PC-3 (cell line): ENCODE data around the gene RAB6B.

Source experiments
- CTCF ChIP-seq: fragments of 300-600 bp; sonication (generic); conservative IDR thresholded peaks from 2 replicates; pipeline ENCODE4 v1.5.1; 2017; ENCODE audit warnings: antibody characterized with exemption, low read depth, mild to moderate bottlenecking, low read length
- EZH2 ChIP-seq: fragments of 300-600 bp; sonication (generic); IDR thresholded peaks from one replicate; pipeline ENCODE4 v1.6.1; 2017; ENCODE audit warnings: antibody characterized with exemption, mild to moderate bottlenecking, low read length; ENCODE audit not compliant: unreplicated experiment
- EZH2phosphoT487 ChIP-seq: fragments of 300-600 bp; sonication (generic); IDR thresholded peaks from 2 replicates; pipeline ENCODE4 v1.6.1; 2018; ENCODE audit warnings: mild to moderate bottlenecking, antibody characterized with exemption, low read length, borderline replicate concordance

- TF ChIP-seq EZH2, result no peak
- TF ChIP-seq CTCF, result no peak
- no peak for TF ChIP-seq EZH2phosphoT487
Measured at GRCh38 chr3:133880886-133881455, 14.7 kb downstream of the RAB6B start.
